Mesodermal cell (in vitro differentiated cells): ENCODE measurements around the gene OGDH.

ENCODE experiments used
- H3K27ac ChIP-seq: 2 replicates; pipeline ENCODE4 v1.7.0; 2013; ENCODE audit warnings: mild to moderate bottlenecking, low read depth, low read length, moderate library complexity; ENCODE audit not compliant: severe bottlenecking
- H3K36me3 ChIP-seq: 2 replicates; pipeline ENCODE4 v1.7.1; 2013; ENCODE audit warnings: mild to moderate bottlenecking, low read length, moderate library complexity; ENCODE audit not compliant: control insufficient read depth, insufficient read depth
- H3K4me1 ChIP-seq: one replicate; pipeline ENCODE4 v1.7.1; 2013; ENCODE audit warnings: mild to moderate bottlenecking, low read length; ENCODE audit not compliant: insufficient read depth, control insufficient read depth, poor library complexity, severe bottlenecking
- H3K4me3 ChIP-seq: 2 replicates; pipeline ENCODE4 v1.7.0; 2013; ENCODE audit warnings: low read length, control low read depth, mild to moderate bottlenecking; ENCODE audit not compliant: insufficient read depth, poor library complexity, severe bottlenecking; ENCODE audit errors: extremely low read depth
- H3K9me3 ChIP-seq: 2 replicates; pipeline ENCODE4 v1.7.1; 2013; ENCODE audit warnings: mild to moderate bottlenecking, low read length, moderate library complexity; ENCODE audit not compliant: control insufficient read depth
- WGBS, 2 experiments: methylation state at CpG; one replicate each; pipeline ENCODE4 v1.1.5; 2013; ENCODE audit warnings: missing lambda C conversion rate in 2 of 2; ENCODE audit not compliant: insufficient coverage in 2 of 2; 5-methylcytosine and 5-hydroxymethylcytosine counted together

The OGDH gene

DNA sequence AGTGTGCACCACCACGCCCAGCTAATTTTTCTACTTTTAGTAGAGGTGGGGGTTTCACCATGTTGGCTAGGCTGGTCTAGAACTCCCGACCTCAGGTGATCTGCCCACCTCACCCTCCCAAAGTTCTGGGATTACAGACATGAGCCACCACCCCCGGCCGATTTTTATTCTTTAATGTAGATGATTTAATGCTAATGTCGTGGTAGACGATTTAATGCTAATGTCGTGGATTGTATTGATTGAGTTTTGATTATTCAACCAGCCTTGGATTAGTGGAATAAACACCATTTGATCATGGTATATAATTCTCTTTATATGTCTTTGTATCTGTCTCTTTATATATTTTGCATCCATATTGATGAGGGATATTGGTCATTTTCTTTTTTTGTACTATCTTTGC lies 52.6 kb downstream of the OGDH start:
- 92% methylated on average over 4 of the region's 7 CpGs; no CpG with 5 or more reads in 1 of the 2 experiments for WGBS, 2 experiments
- Histone ChIP-seq H3K9me3 (peaks cover 9% of the 10 kb centered on the region), H3K36me3 (peaks cover 51% of the 10 kb centered on the region), H3K4me3 (no peak overlapping the region), H3K27ac (no peak overlapping the region), H3K4me1 (no peaks in the 10 kb centered on the region)

DNA sequence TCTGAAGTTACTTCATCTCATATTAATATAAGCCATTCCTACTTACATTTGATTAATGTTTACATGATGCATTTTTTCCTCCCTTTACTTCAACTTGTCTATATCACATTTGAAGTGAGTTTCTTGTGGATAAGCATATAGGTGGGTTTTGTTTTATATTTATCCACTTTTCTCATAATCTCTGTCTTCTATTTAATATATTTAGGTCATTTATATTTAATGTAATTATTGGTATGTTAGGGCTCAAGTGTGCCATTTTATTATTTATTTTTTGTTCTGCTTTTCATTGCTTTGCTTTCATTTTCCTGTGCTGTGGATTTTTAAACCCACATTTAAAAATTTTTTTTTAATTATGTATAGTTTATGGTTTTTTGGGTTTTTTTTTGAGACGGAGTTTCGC lies 54.8 kb downstream of the OGDH start:
- peaks cover 54% of the 10 kb centered on the region for H3K36me3 ChIP-seq
- H3K27ac ChIP-seq: no peak overlapping the region
- 100% methylated on average over 1 of the region's 2 CpGs; no CpG with 5 or more reads in 1 of the 2 experiments for WGBS, 2 experiments
- H3K4me1 ChIP-seq: no peaks in the 10 kb centered on the region
- H3K9me3 ChIP-seq: peaks cover 9% of the 10 kb centered on the region
- H3K4me3 ChIP-seq: no peak overlapping the region

GRCh38 chr7:44664780-44665461 lies 58.5 kb downstream of the OGDH start:
- Histone ChIP-seq H3K36me3 (peaks cover 59% of the 10 kb centered on the region), H3K4me1 (no peaks in the 10 kb centered on the region), H3K27ac (peak overlapping the region; percentile 23), H3K4me3 (no peak overlapping the region), H3K9me3 (peaks cover 9% of the 10 kb centered on the region)
- 83 to 92% methylated on average over 1 to 3 of the region's 4 CpGs for WGBS, 2 experiments

GRCh38 chr7:44665531-44666213 lies 59.2 kb downstream of the OGDH start:
- Histone ChIP-seq H3K9me3 (peaks cover 5% of the 10 kb centered on the region), H3K4me1 (no peaks in the 10 kb centered on the region), H3K4me3 (no peak overlapping the region), H3K27ac (peak overlapping the region; percentile 23), H3K36me3 (peaks cover 58% of the 10 kb centered on the region)
- 91 to 96% methylated on average over 8 to 9 of the region's 9 CpGs for WGBS, 2 experiments

GRCh38 chr7:44666566-44666965 lies 60.1 kb downstream of the OGDH start:
- Histone ChIP-seq H3K27ac (no peak overlapping the region), H3K9me3 (no peaks in the 10 kb centered on the region), H3K4me1 (no peaks in the 10 kb centered on the region), H3K36me3 (peaks cover 55% of the 10 kb centered on the region), H3K4me3 (no peak overlapping the region)
- WGBS, 2 experiments: 92 to 94% methylated on average over 2 of the region's 6 CpGs

DNA sequence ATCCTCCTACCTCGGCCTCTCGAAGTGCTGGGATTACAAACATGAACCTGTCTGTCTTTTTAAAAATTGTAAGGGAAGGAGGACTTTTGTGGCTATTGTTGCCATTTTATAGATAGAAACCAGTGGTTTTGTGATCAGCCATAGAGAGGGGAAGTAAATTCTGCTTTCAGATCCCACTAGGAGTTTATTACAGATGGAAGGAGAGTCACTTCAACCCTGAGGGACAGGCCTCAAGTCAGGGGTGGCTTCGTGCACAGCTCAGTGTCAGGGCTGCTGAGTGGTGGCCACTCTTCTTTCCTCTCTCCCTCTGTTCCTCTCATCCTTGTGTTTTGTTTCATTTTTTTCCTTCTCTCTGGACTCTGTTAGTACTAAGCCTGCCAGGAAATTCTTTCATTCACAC lies 60.8 kb downstream of the OGDH start:
- Histone ChIP-seq H3K4me1 (no peaks in the 10 kb centered on the region), H3K36me3 (peaks cover 55% of the 10 kb centered on the region), H3K27ac (no peak overlapping the region), H3K4me3 (no peak overlapping the region), H3K9me3 (no peaks in the 10 kb centered on the region)
- WGBS, 2 experiments: 96 to 100% methylated on average over 1 to 3 of the region's 3 CpGs

DNA sequence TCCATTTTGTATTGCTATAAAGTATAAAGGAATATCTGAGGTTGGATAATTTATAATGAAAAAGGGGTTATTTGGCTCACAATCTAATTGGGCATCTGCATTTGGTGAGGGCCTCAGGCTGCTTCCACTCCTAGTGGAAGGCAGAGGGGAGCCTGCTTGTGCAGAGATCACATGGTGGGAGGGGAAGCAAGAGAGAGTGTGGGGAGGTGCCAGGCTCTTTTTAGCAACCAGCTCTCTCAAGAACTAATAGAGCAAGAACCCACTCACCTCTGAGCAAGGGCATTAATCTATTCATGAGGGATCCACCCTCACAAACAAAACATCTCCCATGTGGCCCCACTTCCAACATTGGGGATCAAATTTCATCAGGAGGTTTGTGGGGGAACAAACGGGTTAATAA lies 64.6 kb downstream of the OGDH start:
- WGBS, 2 experiments: 100% methylated on average over 1 of the region's 1 CpG; no CpG with 5 or more reads in 1 of the 2 experiments
- Histone ChIP-seq H3K9me3 (no peaks in the 10 kb centered on the region), H3K4me1 (no peaks in the 10 kb centered on the region), H3K4me3 (no peak overlapping the region), H3K27ac (no peak overlapping the region), H3K36me3 (peaks cover 68% of the 10 kb centered on the region)

DNA sequence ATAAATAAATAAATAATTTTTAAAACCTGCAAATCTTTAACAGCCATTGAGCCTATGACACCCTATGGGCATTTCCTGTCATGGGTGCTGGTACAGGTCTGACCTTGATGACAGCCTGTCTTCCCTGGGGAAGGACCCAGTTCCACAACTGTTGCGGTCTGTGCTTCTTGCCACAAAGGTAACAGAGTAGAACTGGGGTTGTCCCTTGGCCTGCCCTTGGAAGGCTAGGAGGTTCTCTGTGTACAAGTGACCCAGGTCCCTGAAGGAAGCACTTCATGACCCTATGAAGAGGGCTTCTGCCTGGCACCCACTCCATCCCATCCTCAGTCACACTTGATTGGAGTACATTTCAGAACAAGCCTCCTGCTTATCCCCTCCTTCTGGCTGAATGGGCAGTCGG lies 66.9 kb downstream of the OGDH start:
- Histone ChIP-seq H3K9me3 (no peaks in the 10 kb centered on the region), H3K4me1 (peaks cover 3% of the 10 kb centered on the region), H3K27ac (no peak overlapping the region), H3K36me3 (peaks cover 62% of the 10 kb centered on the region), H3K4me3 (no peak overlapping the region)
- WGBS, 2 experiments: 100% methylated on average over 2 of the region's 2 CpGs

- 99 to 100% methylated on average over 6 of the region's 6 CpGs for WGBS, 2 experiments
- H3K27ac ChIP-seq: no peak overlapping the region
- no peak overlapping the region for H3K4me3 ChIP-seq
- H3K4me1 ChIP-seq: peaks cover 7% of the 10 kb centered on the region
- H3K9me3 ChIP-seq: no peaks in the 10 kb centered on the region
- peaks cover 66% of the 10 kb centered on the region for H3K36me3 ChIP-seq
Observed at GRCh38 chr7:44673771-44674170, 67.3 kb downstream of the OGDH start.

GRCh38 chr7:44674381-44674780 lies 68.0 kb downstream of the OGDH start:
- WGBS, 2 experiments: 92 to 96% methylated on average over 6 to 7 of the region's 7 CpGs
- no peak overlapping the region for H3K4me3 ChIP-seq
- H3K27ac ChIP-seq: no peak overlapping the region
- no peaks in the 10 kb centered on the region for H3K9me3 ChIP-seq
- peaks cover 68% of the 10 kb centered on the region for H3K36me3 ChIP-seq
- peaks cover 13% of the 10 kb centered on the region for H3K4me1 ChIP-seq

- Histone ChIP-seq H3K36me3 (peaks cover 67% of the 10 kb centered on the region), H3K4me3 (no peak overlapping the region)
- 93 to 100% methylated on average over 2 of the region's 4 CpGs for WGBS, 2 experiments
Observed at GRCh38 chr7:44676776-44677175, 70.3 kb downstream of the OGDH start.

More at GRCh38 chr7:44676776-44677175, 70.3 kb downstream of the OGDH start:
- H3K27ac ChIP-seq: no peak overlapping the region
- no peaks in the 10 kb centered on the region for H3K9me3 ChIP-seq
- peaks cover 15% of the 10 kb centered on the region for H3K4me1 ChIP-seq
